ENCODE measurements around the gene SLC7A6OS. TPM values are rescaled to one million over a fixed set of nuclear protein-coding genes. Genes with fewer than 3 reads are reported as not detected.

SLC7A6OS gene
- total RNA-seq, 4 donors from 2014 or later = 8.7 to 15.7 (median 11.5) TPM

- DNase-seq (ENCODE audit: extremely low spot score) = no peak
- TF ChIP-seq POLR2A (IDR thresholded peaks at IDR 0.05; ENCODE audit: low read depth) (no peak), EP300 (IDR thresholded peaks at IDR 0.05) (no peak), POLR2AphosphoS5 (IDR thresholded peaks at IDR 0.05) (no peak), CTCF (IDR thresholded peaks at IDR 0.05) (no peak)
- H3K27me3 ChIP-seq = no peaks in the 10 kb centered on the region
- no peak overlapping the region for H3K4me3 ChIP-seq
- H3K27ac ChIP-seq (replicated peaks in 1 of 4) = peak overlapping the region in 1 of 4 donors; percentile 15
- intact Hi-C loops (cut with DNase I) = no loop called here
- 95% methylated on average over 8 of the region's 8 CpGs for WGBS
- peaks cover 10 to 50% (median 17%) of the 10 kb centered on the region in 4 donors for H3K36me3 ChIP-seq
- H3K4me1 ChIP-seq = peaks cover 37 to 69% (median 66%) of the 10 kb centered on the region in 4 donors
- H3K9me3 ChIP-seq = no peaks in the 10 kb centered on the region
These were observed 36.9 kb downstream of the SLC7A6OS start for GRCh38 chr16:68273896-68274295.

- intact Hi-C loops (cut with DNase I) = no loop called here
- 95% methylated on average over 5 of the region's 5 CpGs for WGBS
- Histone ChIP-seq H3K9me3 (no peaks in the 10 kb centered on the region), H3K4me1 (peaks cover 41 to 73% (median 70%) of the 10 kb centered on the region in 4 donors), H3K36me3 (peaks cover 10 to 50% (median 17%) of the 10 kb centered on the region in 4 donors), H3K27ac (replicated peaks in 1 of 4) (no peak overlapping the region), H3K27me3 (no peaks in the 10 kb centered on the region), H3K4me3 (no peak overlapping the region)
- no peak for DNase-seq (ENCODE audit: extremely low spot score)
- no peak for TF ChIP-seq EP300 (IDR thresholded peaks at IDR 0.05)
- no peak for TF ChIP-seq CTCF (IDR thresholded peaks at IDR 0.05)
- no peak for TF ChIP-seq POLR2AphosphoS5 (IDR thresholded peaks at IDR 0.05)
- no peak for TF ChIP-seq POLR2A (IDR thresholded peaks at IDR 0.05; ENCODE audit: low read depth)
These were observed 37.3 kb downstream of the SLC7A6OS start for GRCh38 chr16:68273459-68273858.

GRCh38 chr16:68272507-68273209, 38.1 kb downstream of the SLC7A6OS start:
- no peak overlapping the region for H3K4me3 ChIP-seq
- DNase-seq (ENCODE audit: extremely low spot score) = no peak
- no peak for TF ChIP-seq CTCF (IDR thresholded peaks at IDR 0.05)
- no peak for TF ChIP-seq POLR2A (IDR thresholded peaks at IDR 0.05; ENCODE audit: low read depth)
- TF ChIP-seq POLR2AphosphoS5 (IDR thresholded peaks at IDR 0.05) = no peak
- no peak for TF ChIP-seq EP300 (IDR thresholded peaks at IDR 0.05)
- 95% methylated on average over 4 of the region's 4 CpGs for WGBS
- peaks cover 10 to 55% (median 15%) of the 10 kb centered on the region in 4 donors for H3K36me3 ChIP-seq
- intact Hi-C loops (cut with DNase I) = no loop called here
- peak overlapping the region in 1 of 4 donors; percentile 13 for H3K27ac ChIP-seq (replicated peaks in 1 of 4)
- no peaks in the 10 kb centered on the region for H3K27me3 ChIP-seq
- peaks cover 49 to 81% (median 74%) of the 10 kb centered on the region in 4 donors for H3K4me1 ChIP-seq
- no peaks in the 10 kb centered on the region for H3K9me3 ChIP-seq

GRCh38 chr16:68270353-68270752, 40.4 kb downstream of the SLC7A6OS start:
- peaks cover 10 to 47% (median 15%) of the 10 kb centered on the region in 4 donors for H3K36me3 ChIP-seq
- intact Hi-C loops (cut with DNase I) = no loop called here
- peaks cover 47 to 83% (median 68%) of the 10 kb centered on the region in 4 donors for H3K4me1 ChIP-seq
- no peaks in the 10 kb centered on the region for H3K27me3 ChIP-seq
- DNase-seq (ENCODE audit: extremely low spot score) = no peak
- H3K4me3 ChIP-seq = no peak overlapping the region
- H3K27ac ChIP-seq (replicated peaks in 1 of 4) = no peak overlapping the region
- 0% methylated on average over 1 of the region's 1 CpG for WGBS
- no peaks in the 10 kb centered on the region for H3K9me3 ChIP-seq
- no peak for TF ChIP-seq EP300 (IDR thresholded peaks at IDR 0.05)
- no peak for TF ChIP-seq CTCF (IDR thresholded peaks at IDR 0.05)
- TF ChIP-seq POLR2A (IDR thresholded peaks at IDR 0.05; ENCODE audit: low read depth) = no peak
- TF ChIP-seq POLR2AphosphoS5 (IDR thresholded peaks at IDR 0.05) = no peak
